HepG2 (cell line): ENCODE measurements around the gene NRG3. TPM values are rescaled to one million over a fixed set of nuclear protein-coding genes. Genes with fewer than 3 reads are reported as not detected.

Source experiments
- ATAC-seq: fragments of 200-7000 bp; cut with Tn5 transposase; 3 replicates; pipeline ENCODE4 v1.9.1; 2020; ENCODE audit warnings: mild to moderate bottlenecking, moderate library complexity
- BruUV-seq: library from RNA; stranded (reverse); fragments of 400-500 nt; replicated peaks from 2 replicates; lab custom pipeline; 2021; lab: Mats Ljungman, UMichigan
- CTCF ChIA-PET: fragments of 300-600 bp; formaldehyde crosslinking; extraction: SDS; loops from one replicate; lab custom pipeline; 2021; ENCODE audit warnings: low total read pairs, inconsistent platforms, low intra/inter-chr PET ratio; lab: Yijun Ruan, JAX
- POLR2A ChIA-PET: fragments of 350-600 bp; sonication (Branson Sonifier 250); formaldehyde crosslinking; loops from one replicate; lab custom pipeline; 2020; ENCODE audit warnings: antibody characterized with exemption, inconsistent platforms; lab: Yijun Ruan, JAX
- DNase-seq: peaks from one replicate; pipeline ENCODE4 v3.0.0-alpha.2; 2015; ENCODE audit warnings: low spot score
- FAIRE-seq: peaks from 3 replicates; lab custom pipeline; 2011; peaks lifted over from hg19 to GRCh38; lab: Jason Lieb, UNC
- H2AFZ ChIP-seq: one replicate; pipeline ENCODE4 v1.6.1; 2011; ENCODE audit warnings: low read length, inconsistent platforms
- H3K27ac ChIP-seq: fragments of 300-600 bp; 3 replicates; pipeline ENCODE4 v1.8.0; 2011; ENCODE audit warnings: mixed run types, mild to moderate bottlenecking, mixed read lengths, low read length, inconsistent platforms; ENCODE audit not compliant: insufficient read depth; ENCODE audit errors: extremely low read length
- H3K27me3 ChIP-seq, 2 experiments: fragments of 200-600 bp in 1 of 2; 2 replicates in 1 of 2; 3 replicates in 1 of 2; pipeline versions ENCODE4 v1.6.0 to v1.8.0; 2011; ENCODE audit warnings: low read length in 2 of 2, mild to moderate bottlenecking in 2 of 2, moderate library complexity in 2 of 2, inconsistent platforms in 1 of 2; ENCODE audit not compliant: insufficient read depth in 2 of 2, control insufficient read depth in 1 of 2
- H3K36me3 ChIP-seq, 2 experiments: fragments of 200-600 bp in 1 of 2; replicated peaks in 1 of 2; 2 replicates in 1 of 2; 3 replicates in 1 of 2; pipeline versions ENCODE4 v1.5.1 to v1.8.0; 2011; ENCODE audit warnings: low read length in 2 of 2, inconsistent platforms in 1 of 2; ENCODE audit not compliant: insufficient read depth in 2 of 2, control insufficient read depth in 1 of 2
- H3K4me1 ChIP-seq: 2 replicates; pipeline ENCODE4 v1.5.1; 2012; ENCODE audit warnings: low read length, inconsistent platforms; ENCODE audit not compliant: insufficient read depth
- H3K4me2 ChIP-seq: 2 replicates; pipeline ENCODE4 v1.6.0; 2011; ENCODE audit warnings: low read depth, low read length, inconsistent platforms
- H3K4me3 ChIP-seq, 3 experiments: fragments of 200-600 bp in 1 of 3; sonication (generic), shearing (Covaris generic) in 1 of 3; replicated peaks in 1 of 3; 2 replicates each; pipeline ENCODE4 v1.5.1; 2011 to 2016; ENCODE audit warnings: low read length in 3 of 3, inconsistent platforms in 2 of 3, low read depth in 2 of 3, mild to moderate bottlenecking in 2 of 3, control low read depth in 1 of 3, mixed read lengths in 1 of 3; ENCODE audit not compliant: insufficient read depth in 1 of 3
- H3K79me2 ChIP-seq: one replicate; pipeline ENCODE4 v1.6.1; 2011; ENCODE audit warnings: low read length, inconsistent platforms; ENCODE audit not compliant: insufficient read depth
- H3K9ac ChIP-seq: 2 replicates; pipeline ENCODE4 v1.6.0; 2011; ENCODE audit warnings: mild to moderate bottlenecking, low read depth, low read length, inconsistent platforms; ENCODE audit not compliant: insufficient read depth
- H3K9me3 ChIP-seq: 2 replicates; pipeline ENCODE4 v1.5.1; 2012; ENCODE audit warnings: mild to moderate bottlenecking, low read length
- H4K20me1 ChIP-seq: 2 replicates; pipeline ENCODE4 v1.6.0; 2011; ENCODE audit warnings: inconsistent platforms, mild to moderate bottlenecking, low read length, moderate library complexity; ENCODE audit not compliant: insufficient read depth
- ARNTL ChIP-seq: sonication (generic); formaldehyde crosslinking; IDR thresholded peaks from 2 replicates; pipeline ENCODE4 v1.4.0; 2020; ENCODE audit warnings: mild to moderate bottlenecking, missing genetic modification reagents
- FOSL1 ChIP-seq: sonication (generic); formaldehyde crosslinking; IDR thresholded peaks from 2 replicates; pipeline ENCODE4 v1.9.0; 2021; ENCODE audit warnings: missing genetic modification reagents, borderline replicate concordance
- FOXO4 ChIP-seq: sonication (generic); formaldehyde crosslinking; conservative IDR thresholded peaks from 2 replicates; pipeline ENCODE4 v1.8.1; 2023; ENCODE audit warnings: missing genetic modification reagents
- IKZF1 ChIP-seq: fragments of 450-650 bp; IDR thresholded peaks from 2 replicates; pipeline ENCODE4 v1.7.1; 2016
- MAFG ChIP-seq: sonication (generic); formaldehyde crosslinking; IDR thresholded peaks from 2 replicates; pipeline ENCODE4 v1.5.1; 2020; ENCODE audit warnings: mild to moderate bottlenecking, missing genetic modification reagents
- MLLT10 ChIP-seq: sonication (generic); formaldehyde crosslinking; IDR thresholded peaks from 2 replicates; pipeline ENCODE4 v1.4.0; 2020; ENCODE audit warnings: missing genetic modification reagents
- MZF1 ChIP-seq: sonication (generic); formaldehyde crosslinking; IDR thresholded peaks from 2 replicates; pipeline ENCODE4 v1.8.1; 2023; ENCODE audit warnings: mild to moderate bottlenecking, missing genetic modification reagents, borderline replicate concordance
- NFE2L2 ChIP-seq: fragments of 150-350 bp; IDR thresholded peaks from 2 replicates; pipeline ENCODE4 v1.6.1; 2014; ENCODE audit warnings: low read length
- NFYC ChIP-seq: IDR thresholded peaks from 2 replicates; pipeline ENCODE4 v1.6.1; 2016; ENCODE audit warnings: missing genetic modification reagents, missing compliant biosample characterization
- PHF5A ChIP-seq: IDR thresholded peaks from one replicate; pipeline ENCODE4 v1.6.1; 2018; ENCODE audit warnings: low read depth, missing genetic modification reagents; ENCODE audit not compliant: unreplicated experiment
- POLR2AphosphoS5 ChIP-seq: IDR thresholded peaks from 2 replicates; pipeline ENCODE4 v1.6.1; 2012; ENCODE audit warnings: low read depth, low read length
- SP1 ChIP-seq, 2 experiments: fragments of 450-650 bp in 1 of 2; sonication (generic) in 1 of 2; formaldehyde crosslinking in 1 of 2; IDR thresholded peaks; 2 replicates each; pipeline versions ENCODE4 v1.4.0 to v1.6.1; 2016 to 2020; ENCODE audit warnings: missing genetic modification reagents in 1 of 2
- TEAD2 ChIP-seq: sonication (generic); formaldehyde crosslinking; IDR thresholded peaks from 2 replicates; pipeline ENCODE4 v1.9.0; 2021; ENCODE audit warnings: missing genetic modification reagents
- ZBTB7B ChIP-seq: sonication (generic); formaldehyde crosslinking; IDR thresholded peaks from 2 replicates; pipeline ENCODE4 v1.4.0; 2020; ENCODE audit warnings: missing genetic modification reagents
- ZFY ChIP-seq: sonication (generic); formaldehyde crosslinking; IDR thresholded peaks from 2 replicates; pipeline ENCODE4 v1.4.0; 2020; ENCODE audit warnings: missing genetic modification reagents
- ZMYM3 ChIP-seq: sonication (generic); formaldehyde crosslinking; IDR thresholded peaks from 2 replicates; pipeline ENCODE4 v1.5.1; 2020; ENCODE audit warnings: mild to moderate bottlenecking, missing genetic modification reagents
- ZNF180 ChIP-seq: sonication (generic); formaldehyde crosslinking; IDR thresholded peaks from 2 replicates; pipeline ENCODE4 v1.4.0; 2020; ENCODE audit warnings: low read depth, missing genetic modification reagents, borderline replicate concordance
- ZNF577 ChIP-seq: sonication (generic); formaldehyde crosslinking; IDR thresholded peaks from 2 replicates; pipeline ENCODE4 v1.4.0; 2020; ENCODE audit warnings: mild to moderate bottlenecking, low read depth, missing genetic modification reagents, borderline replicate concordance
- ZNF670 ChIP-seq: sonication (generic); formaldehyde crosslinking; IDR thresholded peaks from 2 replicates; pipeline ENCODE4 v1.8.0; 2022; ENCODE audit warnings: mild to moderate bottlenecking, missing genetic modification reagents, borderline replicate concordance
- ZNF792 ChIP-seq: IDR thresholded peaks from 2 replicates; pipeline ENCODE4 v1.6.1; 2016
- WGBS: methylation state at CpG from one replicate; pipeline ENCODE4 v1.1.6; 2017; ENCODE audit warnings: low lambda C conversion rate; 5-methylcytosine and 5-hydroxymethylcytosine counted together
- in situ Hi-C: cut with HindIII; loops from 2 replicates; pipeline ENCODE4 v1.10.0; 2017; ENCODE audit warnings: low pct_unique_long_range_greater_than_20kb; ENCODE audit not compliant: extremely low pct_ligation_motif_present
- intact Hi-C: fragments of 100-400 bp; cut with micrococcal nuclease; formaldehyde crosslinking; loops from one replicate; pipeline ENCODE4 v1.10.0; 2022; ENCODE audit not compliant: unreplicated experiment
- polyA plus RNA-seq, 8 experiments: library from polyadenylated mRNA; depleted of rRNA in 3 of 8; stranded (reverse) in 7 of 8; unstranded in 1 of 8; fragments of >200 nt; fragmentation: Illumina TruSeq in 4 of 8; extraction: Trizol in 4 of 8; gene quantifications; 2 replicates each; pipeline versions ENCODE4 v1.2.1 to v1.2.3, GENCODE V29; 2011 to 2016; ENCODE audit warnings: low read depth in 4 of 8, missing spikeins in 1 of 8, mixed read lengths in 1 of 8; ENCODE audit not compliant: insufficient read depth in 1 of 8
- total RNA-seq, 5 experiments: library from RNA; depleted of rRNA; stranded (reverse); fragments of >200 nt; fragmentation: Illumina TruSeq; extraction: Trizol; gene quantifications; 2 replicates each; pipeline ENCODE4 v1.2.3, GENCODE V29; 2016; ENCODE audit warnings: low read depth in 1 of 5
- TF ChIP-seq, protein P1 (sequence below): sonication (generic); formaldehyde crosslinking; IDR thresholded peaks from 2 replicates; pipeline ENCODE4 v1.4.0; 2020; ENCODE audit warnings: mild to moderate bottlenecking, missing genetic modification reagents
- TF ChIP-seq, protein P2 (sequence below): sonication (generic); formaldehyde crosslinking; IDR thresholded peaks from 2 replicates; pipeline ENCODE4 v1.5.0; 2020; ENCODE audit warnings: mild to moderate bottlenecking, missing genetic modification reagents

NRG3 gene
- total and polyA plus RNA-seq, 2 of the 13 experiments (the other 11 are each of a cell fraction or from before 2014, with no cell fraction given): not detected

DNA sequence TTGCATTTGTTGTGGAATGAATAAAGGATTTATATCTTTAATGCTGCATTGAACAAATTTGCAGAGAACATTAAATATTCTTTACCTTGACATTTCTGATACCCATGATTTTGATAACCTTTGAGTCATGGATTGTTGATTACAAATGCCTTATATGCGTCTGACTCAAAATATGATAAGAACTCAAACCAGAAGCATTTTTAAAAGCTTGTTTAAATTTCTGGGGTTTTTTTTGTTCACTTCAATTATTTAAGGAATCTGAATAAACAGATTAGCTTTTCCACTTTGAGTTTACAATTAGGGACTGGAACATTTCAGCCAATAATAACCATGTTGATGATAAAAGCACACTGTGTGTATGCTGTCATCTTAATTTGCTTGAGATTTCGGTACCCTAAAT, 253.5 kb downstream of the NRG3 start (continued):
- TF ChIP-seq FOXO4 (CRISPR knock-in tag): no peak
- no peak for TF ChIP-seq ZMYM3

DNA sequence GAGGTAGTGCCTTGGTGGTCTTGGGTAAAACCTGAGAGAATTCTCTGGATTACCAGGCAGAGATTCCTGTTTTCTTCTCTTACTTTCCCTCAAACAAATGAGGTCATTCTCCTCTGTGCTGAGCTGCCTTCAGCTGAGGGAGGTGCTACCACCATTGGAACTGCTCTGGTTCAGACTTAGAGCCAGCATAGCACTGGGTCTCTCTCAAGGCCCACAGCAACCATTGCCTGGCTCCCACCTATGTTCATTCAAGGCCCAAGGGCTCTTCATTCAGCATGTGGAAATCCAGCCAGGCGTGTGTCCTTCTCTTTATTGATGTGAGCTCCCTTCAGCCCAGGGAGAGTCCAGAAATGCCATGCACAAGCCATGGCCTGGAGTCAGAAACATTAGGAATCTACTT, 261.1 kb downstream of the NRG3 start:
- DNase-seq (no peak), FAIRE-seq (no peak), ATAC-seq (no peak)
- intact Hi-C loops (no loop called here), in situ Hi-C loops (no loop called here)
- H3K9ac ChIP-seq: no peak overlapping the region
- no peaks in the 10 kb centered on the region for H3K4me1 ChIP-seq
- 20% methylated on average over 1 of the region's 1 CpG for WGBS
- no peaks in the 10 kb centered on the region for H3K36me3 ChIP-seq
- ChIA-PET CTCF (no interaction called here), POLR2A (no interaction called here)
- no peaks in the 10 kb centered on the region for H3K27me3 ChIP-seq
- H3K4me3 ChIP-seq: no peak overlapping the region
- H4K20me1 ChIP-seq: no peaks in the 10 kb centered on the region
- TF ChIP-seq NFE2L2 (no peak), ARNTL (CRISPR knock-in tag) (no peak), ZNF670 (CRISPR knock-in tag) (no peak), ZNF792 (CRISPR knock-in tag) (no peak), ZFY (CRISPR knock-in tag) (no peak), ZNF577 (no peak), FOSL1 (no peak), ZNF180 (CRISPR knock-in tag) (no peak), TEAD2 (no peak), NFYC (no peak), MAFG (CRISPR knock-in tag) (no peak), PHF5A (no peak), MLLT10 (no peak), SP1 (IDR thresholded peaks at IDR 0.05) (no peak), SP1 (CRISPR knock-in tag; IDR thresholded peaks at IDR 0.05) (no peak), ZBTB7B (CRISPR knock-in tag) (no peak), MZF1 (CRISPR knock-in tag) (no peak), POLR2AphosphoS5 (no peak), IKZF1 (no peak)
- TF ChIP-seq, protein P1, sequence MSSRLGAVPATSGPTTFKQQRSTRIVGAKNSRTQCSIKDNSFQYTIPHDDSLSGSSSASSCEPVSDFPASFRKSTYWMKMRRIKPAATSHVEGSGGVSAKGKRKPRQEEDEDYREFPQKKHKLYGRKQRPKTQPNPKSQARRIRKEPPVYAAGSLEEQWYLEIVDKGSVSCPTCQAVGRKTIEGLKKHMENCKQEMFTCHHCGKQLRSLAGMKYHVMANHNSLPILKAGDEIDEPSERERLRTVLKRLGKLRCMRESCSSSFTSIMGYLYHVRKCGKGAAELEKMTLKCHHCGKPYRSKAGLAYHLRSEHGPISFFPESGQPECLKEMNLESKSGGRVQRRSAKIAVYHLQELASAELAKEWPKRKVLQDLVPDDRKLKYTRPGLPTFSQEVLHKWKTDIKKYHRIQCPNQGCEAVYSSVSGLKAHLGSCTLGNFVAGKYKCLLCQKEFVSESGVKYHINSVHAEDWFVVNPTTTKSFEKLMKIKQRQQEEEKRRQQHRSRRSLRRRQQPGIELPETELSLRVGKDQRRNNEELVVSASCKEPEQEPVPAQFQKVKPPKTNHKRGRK: no peak
- TF ChIP-seq, protein P2, sequence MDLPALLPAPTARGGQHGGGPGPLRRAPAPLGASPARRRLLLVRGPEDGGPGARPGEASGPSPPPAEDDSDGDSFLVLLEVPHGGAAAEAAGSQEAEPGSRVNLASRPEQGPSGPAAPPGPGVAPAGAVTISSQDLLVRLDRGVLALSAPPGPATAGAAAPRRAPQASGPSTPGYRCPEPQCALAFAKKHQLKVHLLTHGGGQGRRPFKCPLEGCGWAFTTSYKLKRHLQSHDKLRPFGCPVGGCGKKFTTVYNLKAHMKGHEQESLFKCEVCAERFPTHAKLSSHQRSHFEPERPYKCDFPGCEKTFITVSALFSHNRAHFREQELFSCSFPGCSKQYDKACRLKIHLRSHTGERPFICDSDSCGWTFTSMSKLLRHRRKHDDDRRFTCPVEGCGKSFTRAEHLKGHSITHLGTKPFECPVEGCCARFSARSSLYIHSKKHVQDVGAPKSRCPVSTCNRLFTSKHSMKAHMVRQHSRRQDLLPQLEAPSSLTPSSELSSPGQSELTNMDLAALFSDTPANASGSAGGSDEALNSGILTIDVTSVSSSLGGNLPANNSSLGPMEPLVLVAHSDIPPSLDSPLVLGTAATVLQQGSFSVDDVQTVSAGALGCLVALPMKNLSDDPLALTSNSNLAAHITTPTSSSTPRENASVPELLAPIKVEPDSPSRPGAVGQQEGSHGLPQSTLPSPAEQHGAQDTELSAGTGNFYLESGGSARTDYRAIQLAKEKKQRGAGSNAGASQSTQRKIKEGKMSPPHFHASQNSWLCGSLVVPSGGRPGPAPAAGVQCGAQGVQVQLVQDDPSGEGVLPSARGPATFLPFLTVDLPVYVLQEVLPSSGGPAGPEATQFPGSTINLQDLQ (CRISPR knock-in tag): no peak
- no TSS peak for BruUV-seq
- no peaks in the 10 kb centered on the region for H3K79me2 ChIP-seq
- H3K4me2 ChIP-seq: no peak overlapping the region
- H3K27ac ChIP-seq: no peak overlapping the region
- H2AFZ ChIP-seq: no peak overlapping the region
- peaks cover 83% of the 10 kb centered on the region for H3K9me3 ChIP-seq
